T-cell (primary cell): ENCODE measurements around the gene SLC14A1. TPM values are rescaled to one million over a fixed set of nuclear protein-coding genes. Genes with fewer than 3 reads are reported as not detected.
"Not testable (repeated sequence)": the region's sequence is repeated elsewhere in the genome, so short reads cannot be mapped to it uniquely, and the experiment has no call there.

Experiments
- ATAC-seq, 4 experiments: fragments of 200-7000 bp in 3 of 4; fragments of 150-1000 bp in 1 of 4; cut with Tn5 transposase; replicated peaks in 1 of 4; 1 replicate in 3 of 4; 2 replicates in 1 of 4; pipeline ENCODE4 v1.10.0; 2021; ENCODE audit warnings: moderate library complexity in 3 of 4, mild to moderate bottlenecking in 2 of 4, moderate number of reproducible peaks in 1 of 4
- CTCF ChIA-PET, 2 donors: fragments of 300-600 bp; sonication (Branson Sonifier 250); formaldehyde crosslinking; loops; one replicate each; lab custom pipeline; 2022; ENCODE audit warnings: antibody characterized with exemption in 2 of 2; lab: Charles Lee
- POLR2A ChIA-PET, 2 donors: fragments of 300-600 bp; sonication (Branson Sonifier 250); formaldehyde crosslinking; loops; one replicate each; lab custom pipeline; 2022; ENCODE audit warnings: antibody characterized with exemption in 2 of 2; lab: Charles Lee
- DNase-seq, 35 experiments: peaks; one replicate each; pipeline versions ENCODE4 v3.0.0 to v3.0.0-alpha.2; 2013 to 2023
- H3K27ac ChIP-seq: one replicate; pipeline ENCODE4 v1.5.1; 2013; ENCODE audit warnings: low read length
- H3K27me3 ChIP-seq, 2 experiments: replicated peaks in 1 of 2; 1 replicate in 1 of 2; 2 replicates in 1 of 2; pipeline versions ENCODE4 v1.6.1 to v1.7.0; 2013; ENCODE audit warnings: low read length in 1 of 2, mixed read lengths in 1 of 2; ENCODE audit not compliant: control insufficient read depth in 2 of 2, insufficient read depth in 2 of 2; ENCODE audit errors: extremely low read depth in 1 of 2
- H3K36me3 ChIP-seq, 2 donors: 1 replicate in 1 of 2; 2 replicates in 1 of 2; pipeline versions ENCODE4 v1.6.1 to v1.7.0; 2013; ENCODE audit warnings: low read length in 1 of 2; ENCODE audit not compliant: control insufficient read depth in 2 of 2, insufficient read depth in 1 of 2; ENCODE audit errors: extremely low read depth in 1 of 2
- H3K4me1 ChIP-seq, 2 experiments: 1 replicate in 1 of 2; 2 replicates in 1 of 2; pipeline versions ENCODE4 v1.6.1 to v1.7.0; 2013; ENCODE audit warnings: low read length in 2 of 2, mixed read lengths in 1 of 2; ENCODE audit not compliant: insufficient read depth in 2 of 2, control insufficient read depth in 1 of 2; ENCODE audit errors: extremely low read depth in 1 of 2
- H3K4me3 ChIP-seq, 2 donors: 1 replicate in 1 of 2; 2 replicates in 1 of 2; pipeline versions ENCODE4 v1.5.1 to v1.7.0; 2013; ENCODE audit warnings: mild to moderate bottlenecking in 2 of 2, low read length in 1 of 2, moderate library complexity in 1 of 2; ENCODE audit not compliant: control insufficient read depth in 1 of 2; ENCODE audit errors: extremely low read depth in 1 of 2
- H3K9me3 ChIP-seq: 2 replicates; pipeline ENCODE4 v1.7.0; 2013
- H3K27ac Mint-ChIP-seq, 2 donors: one replicate each; pipeline ENCODE4 v1.8.0; 2020 to 2021; ENCODE audit warnings: mild to moderate bottlenecking in 2 of 2, mixed read lengths in 2 of 2
- H3K27me3 Mint-ChIP-seq, 2 donors: one replicate each; pipeline ENCODE4 v1.8.0; 2021 to 2022; ENCODE audit warnings: mixed read lengths in 2 of 2
- H3K36me3 Mint-ChIP-seq: one replicate; pipeline ENCODE4 v1.8.0; 2021; ENCODE audit warnings: mixed read lengths
- H3K4me1 Mint-ChIP-seq, 3 donors: one replicate each; pipeline ENCODE4 v1.8.0; 2020 to 2022; ENCODE audit warnings: mixed read lengths in 3 of 3, mild to moderate bottlenecking in 1 of 3
- H3K4me3 Mint-ChIP-seq, 3 donors: one replicate each; pipeline ENCODE4 v1.8.0; 2020 to 2022; ENCODE audit warnings: mild to moderate bottlenecking in 3 of 3, mixed read lengths in 3 of 3, moderate library complexity in 3 of 3
- H3K9me3 Mint-ChIP-seq, 3 donors: one replicate each; pipeline ENCODE4 v1.8.0; 2020 to 2022; ENCODE audit warnings: mixed read lengths in 3 of 3
- WGBS: methylation state at CpG from one replicate; pipeline ENCODE4 v1.1.5; 2013; ENCODE audit warnings: missing lambda C conversion rate; ENCODE audit not compliant: insufficient coverage; 5-methylcytosine and 5-hydroxymethylcytosine counted together
- total RNA-seq, 35 experiments: library from RNA in 6 of 35; stranded (reverse) in 6 of 35; fragments of 120-200 nt in 1 of 35; gene quantifications; one replicate each; pipeline versions ENCODE4 v1.2.1 to v1.2.4 and lab custom pipeline; 2013 to 2026

The SLC14A1 gene
- total RNA-seq, 5 donors from 2014 or later (not counting 1 experiment from before 2014, with no cell fraction given) = 1.8 to 30.8 (median 2.7) TPM

DNA sequence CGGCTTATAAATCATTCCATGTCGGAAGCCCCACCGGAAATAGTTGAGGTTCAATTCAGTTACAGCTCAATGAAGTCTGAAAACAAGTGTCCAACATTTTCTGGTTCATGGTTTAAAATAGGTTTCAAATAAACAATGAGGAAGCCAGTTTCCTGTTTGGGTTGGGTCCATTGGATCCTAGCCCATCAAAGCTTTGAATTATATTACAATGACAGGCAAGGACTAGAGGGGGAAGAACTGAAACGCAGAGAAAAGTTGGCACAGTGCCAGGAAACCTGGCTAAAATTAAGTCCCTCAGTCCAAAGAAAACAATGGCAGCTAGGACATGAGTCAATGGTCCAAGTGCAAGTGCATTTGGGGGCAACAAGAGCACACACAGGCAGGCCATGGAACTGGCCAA lies 32.0 kb downstream of the SLC14A1 start:
- no peak overlapping the region for H3K27ac Mint-ChIP-seq

GRCh38 chr18:45757005-45757404 lies 33.0 kb downstream of the SLC14A1 start:
- no peaks in the 10 kb centered on the region for H3K9me3 Mint-ChIP-seq
- Histone ChIP-seq H3K4me3 (no peak overlapping the region), H3K36me3 (no peaks in the 10 kb centered on the region), H3K27me3 (no peaks in the 10 kb centered on the region), H3K4me1 (no peaks in the 10 kb centered on the region), H3K9me3 (no peaks in the 10 kb centered on the region), H3K27ac (no peak overlapping the region)
- ChIA-PET POLR2A (no interaction called here), CTCF (no interaction called here)
- no peak overlapping the region for H3K27ac Mint-ChIP-seq
- no peak overlapping the region for H3K4me3 Mint-ChIP-seq
- H3K27me3 Mint-ChIP-seq = peaks cover 30 to 36% of the 10 kb centered on the region in 2 donors
- peaks cover 0 to 6% (median 0%) of the 10 kb centered on the region in 3 donors for H3K4me1 Mint-ChIP-seq
- no peak for ATAC-seq
- no peak for DNase-seq
- 84% methylated on average over 3 of the region's 5 CpGs for WGBS
- H3K36me3 Mint-ChIP-seq = no peaks in the 10 kb centered on the region

More for the DNA sequence above, 32.0 kb downstream of the SLC14A1 start:
- no peak overlapping the region for H3K4me3 Mint-ChIP-seq
- POLR2A ChIA-PET = no interaction called here
- CTCF ChIA-PET = no interaction called here
- no peak for DNase-seq
- Histone ChIP-seq H3K9me3 (no peaks in the 10 kb centered on the region), H3K4me1 (no peaks in the 10 kb centered on the region), H3K4me3 (no peak overlapping the region), H3K36me3 (no peaks in the 10 kb centered on the region), H3K27me3 (no peaks in the 10 kb centered on the region), H3K27ac (no peak overlapping the region)
- no peak for ATAC-seq
- peaks cover 0 to 6% (median 0%) of the 10 kb centered on the region in 3 donors for H3K4me1 Mint-ChIP-seq
- H3K36me3 Mint-ChIP-seq = no peaks in the 10 kb centered on the region
- peaks cover 30 to 36% of the 10 kb centered on the region in 2 donors for H3K27me3 Mint-ChIP-seq
- no peaks in the 10 kb centered on the region for H3K9me3 Mint-ChIP-seq
- 32% methylated on average over 4 of the region's 4 CpGs for WGBS

GRCh38 chr18:45757644-45758043 lies 33.7 kb downstream of the SLC14A1 start:
- H3K36me3 ChIP-seq, DNase-seq, H3K9me3 ChIP-seq, H3K4me1 ChIP-seq, H3K4me3 ChIP-seq, H3K4me3 Mint-ChIP-seq, POLR2A ChIA-PET, CTCF ChIA-PET, H3K9me3 Mint-ChIP-seq, H3K4me1 Mint-ChIP-seq, H3K27ac Mint-ChIP-seq, H3K27me3 ChIP-seq, ATAC-seq, H3K27ac ChIP-seq, H3K36me3 Mint-ChIP-seq: not testable (repeated sequence)
- H3K27me3 Mint-ChIP-seq = peaks cover 30 to 36% of the 10 kb centered on the region in 2 donors
- WGBS = 89% methylated on average over 3 of the region's 11 CpGs

- Histone ChIP-seq H3K36me3 (no peaks in the 10 kb centered on the region), H3K27me3 (no peaks in the 10 kb centered on the region), H3K4me1 (no peaks in the 10 kb centered on the region), H3K4me3 (no peak overlapping the region), H3K27ac (no peak overlapping the region), H3K9me3 (no peaks in the 10 kb centered on the region)
- Mint-ChIP-seq H3K4me3 (no peak overlapping the region), H3K9me3 (no peaks in the 10 kb centered on the region), H3K4me1 (peaks cover 0 to 6% (median 0%) of the 10 kb centered on the region in 3 donors), H3K36me3 (no peaks in the 10 kb centered on the region), H3K27me3 (peaks cover 19 to 22% of the 10 kb centered on the region in 2 donors), H3K27ac (no peak overlapping the region)
- DNase-seq = no peak
- POLR2A ChIA-PET = no interaction called here
- ATAC-seq = no peak
- CTCF ChIA-PET = no interaction called here
- WGBS = 67% methylated on average over 4 of the region's 5 CpGs
Measured at GRCh38 chr18:45760462-45761036, 36.6 kb downstream of the SLC14A1 start.

DNA sequence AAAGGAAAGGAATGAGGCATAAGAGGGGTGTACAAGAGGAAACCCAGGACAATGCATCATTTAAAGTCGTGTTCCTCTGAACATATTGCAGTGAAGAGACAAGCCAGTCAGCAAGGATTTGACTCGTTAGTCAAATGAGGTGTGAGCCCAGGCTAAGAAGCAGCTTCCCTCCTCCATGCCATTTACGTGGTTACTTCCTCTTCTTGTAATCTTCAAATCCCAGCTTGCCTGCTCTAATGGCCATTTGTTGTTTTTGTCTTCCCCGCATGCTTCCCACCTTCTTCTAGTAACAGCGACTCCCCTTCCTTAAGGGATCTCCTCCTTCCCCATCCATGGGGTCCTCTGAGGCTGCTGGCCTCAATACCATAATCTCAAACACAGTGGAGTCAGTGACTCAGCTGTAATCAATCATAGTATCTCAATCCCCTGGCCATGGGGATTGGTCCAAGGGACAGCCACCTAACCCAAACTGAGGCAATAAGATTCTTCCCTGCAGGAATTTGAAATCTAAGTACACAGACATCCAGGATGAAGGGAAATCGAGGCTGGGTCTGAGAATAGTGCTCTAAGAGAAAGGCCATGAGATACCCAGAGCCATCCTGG lies 37.6 kb downstream of the SLC14A1 start:
- Mint-ChIP-seq H3K27me3 (peaks cover 16 to 21% of the 10 kb centered on the region in 2 donors), H3K9me3 (no peaks in the 10 kb centered on the region), H3K27ac (no peak overlapping the region), H3K4me3 (no peak overlapping the region), H3K4me1 (peaks cover 0 to 6% (median 0%) of the 10 kb centered on the region in 3 donors), H3K36me3 (no peaks in the 10 kb centered on the region)
- Histone ChIP-seq H3K27ac (no peak overlapping the region), H3K4me1 (no peaks in the 10 kb centered on the region), H3K4me3 (no peak overlapping the region), H3K27me3 (no peaks in the 10 kb centered on the region), H3K36me3 (no peaks in the 10 kb centered on the region), H3K9me3 (no peaks in the 10 kb centered on the region)
- POLR2A ChIA-PET = no interaction called here
- no peak for DNase-seq
- WGBS = 38% methylated on average over 5 of the region's 6 CpGs
- CTCF ChIA-PET = no interaction called here
- no peak for ATAC-seq

- DNase-seq (no peak), ATAC-seq (no peak)
- no peak overlapping the region for H3K27ac Mint-ChIP-seq
- H3K27me3 ChIP-seq = peaks cover 0 to 4% of the 10 kb centered on the region in 2 experiments
- no peaks in the 10 kb centered on the region for H3K36me3 ChIP-seq
- H3K27me3 Mint-ChIP-seq = peaks cover 11 to 14% of the 10 kb centered on the region in 2 donors
- no peaks in the 10 kb centered on the region for H3K4me1 ChIP-seq
- peaks cover 0 to 6% (median 0%) of the 10 kb centered on the region in 3 donors for H3K4me1 Mint-ChIP-seq
- H3K4me3 Mint-ChIP-seq = no peak overlapping the region
- ChIA-PET POLR2A (no interaction called here), CTCF (no interaction called here)
- no peak overlapping the region for H3K4me3 ChIP-seq
- no peaks in the 10 kb centered on the region for H3K36me3 Mint-ChIP-seq
- WGBS = 80% methylated on average over 2 of the region's 3 CpGs
- H3K27ac ChIP-seq = no peak overlapping the region
- H3K9me3 Mint-ChIP-seq = no peaks in the 10 kb centered on the region
- H3K9me3 ChIP-seq = no peaks in the 10 kb centered on the region
Measured at GRCh38 chr18:45764000-45764686, 40.2 kb downstream of the SLC14A1 start.
